Stimulated activated CD8-positive, alpha-beta memory T cell treated with anti-CD3 and anti-CD28 coated beads, Interleukin-4, amount 100 ng/mL, for 4 hours (primary cell): ENCODE measurements around the gene ADGRE3.

ENCODE experiments used
- DNase-seq, 2 donors: peaks; one replicate each; pipeline ENCODE4 v3.0.0-alpha.2; 2020; ENCODE audit warnings: low read depth in 2 of 2, low spot score in 1 of 2

The ADGRE3 gene

GRCh38 chr19:14674764-14675163 is at the start of gene ADGRE3:
Gene ADGRE3, minus strand, starts transcription at chr19:14674844. Its CDS starts 74 bp downstream, at chr19:14674770.
- DNase-seq = no peak

GRCh38 chr19:14722127-14722526 is 47.5 kb upstream of the ADGRE3 start:
- no peak for DNase-seq

GRCh38 chr19:14719162-14719561 is 44.5 kb upstream of the ADGRE3 start:
- DNase-seq = no peak

- no peak for DNase-seq
Observed at GRCh38 chr19:14718522-14719116, 44.0 kb upstream of the ADGRE3 start.

GRCh38 chr19:14715841-14716240 is 41.2 kb upstream of the ADGRE3 start:
- DNase-seq = no peak

- DNase-seq = no peak
Observed at GRCh38 chr19:14704450-14704849, 29.8 kb upstream of the ADGRE3 start.

- no peak for DNase-seq
Observed at GRCh38 chr19:14703833-14704232, 29.2 kb upstream of the ADGRE3 start.

GRCh38 chr19:14700711-14701375 is 26.2 kb upstream of the ADGRE3 start:
- no peak for DNase-seq

GRCh38 chr19:14699641-14700040 is 25.0 kb upstream of the ADGRE3 start:
- no peak for DNase-seq

GRCh38 chr19:14695471-14695870 is 20.8 kb upstream of the ADGRE3 start:
- no peak for DNase-seq

- no peak for DNase-seq
Observed at GRCh38 chr19:14694641-14695266, 20.1 kb upstream of the ADGRE3 start.

- peak; percentile 97 to 99 for DNase-seq
Observed at GRCh38 chr19:14689598-14690503, 15.2 kb upstream of the ADGRE3 start, which contains the start of gene ZNF333. Gene ZNF333, plus strand, starts transcription at chr19:14690048. Its CDS starts 3,444 bp downstream, at chr19:14693492.

- no peak for DNase-seq
Observed at GRCh38 chr19:14686411-14686810, 11.8 kb upstream of the ADGRE3 start.

GRCh38 chr19:14683439-14683838 is 8.8 kb upstream of the ADGRE3 start:
- no peak for DNase-seq

GRCh38 chr19:14682084-14682483 is 7.4 kb upstream of the ADGRE3 start:
- DNase-seq = no peak

GRCh38 chr19:14678199-14678598 is 3.6 kb upstream of the ADGRE3 start:
- DNase-seq = no peak

GRCh38 chr19:14677464-14677863 is 2.8 kb upstream of the ADGRE3 start:
- DNase-seq = no peak

- DNase-seq = no peak
Observed at GRCh38 chr19:14676762-14677161, 2.1 kb upstream of the ADGRE3 start.

GRCh38 chr19:14673088-14673487 is 1.6 kb downstream of the ADGRE3 start:
- DNase-seq = no peak

- DNase-seq = no peak
Observed at GRCh38 chr19:14672188-14672872, 2.3 kb downstream of the ADGRE3 start.

GRCh38 chr19:14670408-14670807 is 4.2 kb downstream of the ADGRE3 start:
- no peak for DNase-seq
